Calu3 (cell line): ENCODE measurements around the gene BUB1B. TPM values are rescaled to one million over a fixed set of nuclear protein-coding genes. Genes with fewer than 3 reads are reported as not detected.
"Not testable (repeated sequence)": the region's sequence is repeated elsewhere in the genome, so short reads cannot be mapped to it uniquely, and the experiment has no call there.

Experiments
- BruUV-seq: library from RNA; stranded (reverse); fragments of 400-500 nt; replicated peaks from 2 replicates; lab custom pipeline; 2021; lab: Mats Ljungman, UMichigan
- CTCF ChIA-PET: fragments of 300-600 bp; sonication (Branson Sonifier 250); formaldehyde crosslinking; loops from one replicate; lab custom pipeline; 2022; ENCODE audit warnings: antibody characterized with exemption; lab: Charles Lee
- DNase-seq: peaks from one replicate; pipeline ENCODE4 v3.0.0; 2022
- H3K27ac Mint-ChIP-seq: one replicate; pipeline ENCODE4 v1.8.0; 2022; ENCODE audit warnings: mixed read lengths; ENCODE audit not compliant: unreplicated experiment
- H3K27me3 Mint-ChIP-seq: one replicate; pipeline ENCODE4 v1.8.0; 2022; ENCODE audit warnings: mixed read lengths; ENCODE audit not compliant: unreplicated experiment
- H3K36me3 Mint-ChIP-seq: one replicate; pipeline ENCODE4 v1.8.0; 2022; ENCODE audit warnings: mild to moderate bottlenecking, moderate library complexity, mixed read lengths; ENCODE audit not compliant: insufficient read depth, unreplicated experiment
- H3K4me1 Mint-ChIP-seq: one replicate; pipeline ENCODE4 v1.8.0; 2022; ENCODE audit warnings: mild to moderate bottlenecking, low read depth, mixed read lengths; ENCODE audit not compliant: unreplicated experiment
- H3K4me3 Mint-ChIP-seq: one replicate; pipeline ENCODE4 v1.8.0; 2022; ENCODE audit warnings: mild to moderate bottlenecking, low read depth, moderate library complexity, mixed read lengths; ENCODE audit not compliant: unreplicated experiment
- H3K9me3 Mint-ChIP-seq: one replicate; pipeline ENCODE4 v1.8.0; 2022; ENCODE audit warnings: low read depth, mixed read lengths; ENCODE audit not compliant: unreplicated experiment
- intact Hi-C: fragments of 100-400 bp; cut with micrococcal nuclease; formaldehyde crosslinking; loops from one replicate; pipeline ENCODE4 v1.10.0; 2022; ENCODE audit not compliant: unreplicated experiment
- total RNA-seq: library from RNA; stranded (reverse); gene quantifications from 2 replicates; pipeline ENCODE4 v1.2.3, GENCODE V29; 2022
- TF ChIP-seq, protein P1 (sequence below): fragments of 200-600 bp; IDR thresholded peaks from one replicate; pipeline ENCODE4 v1.8.0; 2022; ENCODE audit warnings: antibody characterized with exemption; ENCODE audit not compliant: unreplicated experiment

BUB1B gene
- total RNA-seq, 1 experiment from 2014 or later, result 41.8 TPM

DNA sequence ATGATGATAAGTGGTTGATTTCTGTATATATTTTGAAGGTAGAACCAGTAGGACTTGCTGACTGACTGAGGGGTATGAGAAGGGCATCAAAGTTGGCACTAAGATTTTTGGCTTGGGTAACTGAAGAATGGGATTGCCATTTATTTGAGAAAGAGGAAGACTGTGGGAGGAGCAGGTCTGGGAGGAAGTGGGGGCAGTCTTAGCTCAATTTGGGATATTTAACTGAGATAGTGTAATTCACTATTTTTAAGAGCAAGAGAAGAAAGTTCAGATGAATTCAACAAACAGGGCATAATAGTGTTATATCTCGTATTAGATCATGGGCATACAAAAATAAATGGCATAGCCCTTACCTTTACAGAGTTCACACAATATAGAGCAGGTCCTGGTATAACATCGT is 1.7 kb downstream of the BUB1B start:
- intact Hi-C loops, result loop anchor here (5.0 kb wide), 2 partner anchors 55 to 115 kb away; partner anchors contain the start of gene BMF
- no peaks in the 10 kb centered on the region for H3K4me1 Mint-ChIP-seq
- BruUV-seq, result no TSS peak
- no peak for DNase-seq
- TF ChIP-seq, protein P1, sequence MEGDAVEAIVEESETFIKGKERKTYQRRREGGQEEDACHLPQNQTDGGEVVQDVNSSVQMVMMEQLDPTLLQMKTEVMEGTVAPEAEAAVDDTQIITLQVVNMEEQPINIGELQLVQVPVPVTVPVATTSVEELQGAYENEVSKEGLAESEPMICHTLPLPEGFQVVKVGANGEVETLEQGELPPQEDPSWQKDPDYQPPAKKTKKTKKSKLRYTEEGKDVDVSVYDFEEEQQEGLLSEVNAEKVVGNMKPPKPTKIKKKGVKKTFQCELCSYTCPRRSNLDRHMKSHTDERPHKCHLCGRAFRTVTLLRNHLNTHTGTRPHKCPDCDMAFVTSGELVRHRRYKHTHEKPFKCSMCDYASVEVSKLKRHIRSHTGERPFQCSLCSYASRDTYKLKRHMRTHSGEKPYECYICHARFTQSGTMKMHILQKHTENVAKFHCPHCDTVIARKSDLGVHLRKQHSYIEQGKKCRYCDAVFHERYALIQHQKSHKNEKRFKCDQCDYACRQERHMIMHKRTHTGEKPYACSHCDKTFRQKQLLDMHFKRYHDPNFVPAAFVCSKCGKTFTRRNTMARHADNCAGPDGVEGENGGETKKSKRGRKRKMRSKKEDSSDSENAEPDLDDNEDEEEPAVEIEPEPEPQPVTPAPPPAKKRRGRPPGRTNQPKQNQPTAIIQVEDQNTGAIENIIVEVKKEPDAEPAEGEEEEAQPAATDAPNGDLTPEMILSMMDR, result no peak
- no peak overlapping the region for H3K27ac Mint-ChIP-seq
- H3K9me3 Mint-ChIP-seq, result no peaks in the 10 kb centered on the region
- no peaks in the 10 kb centered on the region for H3K27me3 Mint-ChIP-seq
- no peak overlapping the region for H3K4me3 Mint-ChIP-seq
- CTCF ChIA-PET, result interaction anchor here (1.9 kb wide), 1 partner anchor 56 kb away, joined by 7 read pairs; no protein-coding TSS in a partner anchor
- peaks cover 5% of the 10 kb centered on the region for H3K36me3 Mint-ChIP-seq

DNA sequence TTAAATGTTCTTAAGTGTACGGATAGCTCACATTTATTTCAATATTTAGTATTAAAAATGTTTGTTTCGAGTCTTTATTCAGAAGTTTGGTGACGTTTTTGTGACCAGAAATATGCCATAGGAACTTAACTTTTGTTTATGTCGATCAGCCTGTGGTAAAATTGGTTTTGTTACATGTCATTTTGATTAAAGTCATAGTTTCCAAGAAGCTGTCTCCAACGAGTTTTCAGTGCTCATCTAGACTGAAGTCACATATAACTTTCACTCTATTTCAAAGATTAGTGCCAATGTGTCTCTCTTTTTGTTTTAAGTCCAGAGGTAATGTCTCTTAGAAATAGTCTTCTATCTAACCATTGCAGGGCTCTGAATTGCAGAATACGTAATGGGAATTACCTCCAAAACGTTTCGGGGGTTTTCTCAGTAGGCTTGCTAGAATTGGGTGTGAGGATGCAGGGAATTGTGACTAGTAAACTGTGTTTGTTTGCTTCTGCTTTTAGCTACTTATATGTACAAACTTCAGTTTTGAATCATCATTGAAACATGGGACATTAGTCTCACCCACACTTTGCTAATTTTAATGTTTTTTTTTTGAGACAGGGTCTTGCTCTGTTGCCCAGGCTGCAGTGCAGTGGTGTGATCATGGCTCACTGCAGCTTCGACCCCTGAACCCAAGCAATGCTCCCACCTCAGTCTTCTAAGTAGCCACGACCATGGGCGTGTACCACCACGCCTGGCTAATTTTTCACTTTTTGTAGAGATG is 3.0 kb downstream of the BUB1B start:
- CTCF ChIA-PET, result no interaction called here
- H3K27ac Mint-ChIP-seq, result no peak overlapping the region
- H3K27me3 Mint-ChIP-seq, result no peaks in the 10 kb centered on the region
- intact Hi-C loops, result loop anchor here (5.0 kb wide), 2 partner anchors 57 to 117 kb away; partner anchors contain the start of gene BMF
- TF ChIP-seq, protein P1, result no peak
- no peak overlapping the region for H3K4me3 Mint-ChIP-seq
- peaks cover 5% of the 10 kb centered on the region for H3K36me3 Mint-ChIP-seq
- DNase-seq, result no peak
- peaks cover 6% of the 10 kb centered on the region for H3K4me1 Mint-ChIP-seq
- no peaks in the 10 kb centered on the region for H3K9me3 Mint-ChIP-seq
- no TSS peak for BruUV-seq

DNA sequence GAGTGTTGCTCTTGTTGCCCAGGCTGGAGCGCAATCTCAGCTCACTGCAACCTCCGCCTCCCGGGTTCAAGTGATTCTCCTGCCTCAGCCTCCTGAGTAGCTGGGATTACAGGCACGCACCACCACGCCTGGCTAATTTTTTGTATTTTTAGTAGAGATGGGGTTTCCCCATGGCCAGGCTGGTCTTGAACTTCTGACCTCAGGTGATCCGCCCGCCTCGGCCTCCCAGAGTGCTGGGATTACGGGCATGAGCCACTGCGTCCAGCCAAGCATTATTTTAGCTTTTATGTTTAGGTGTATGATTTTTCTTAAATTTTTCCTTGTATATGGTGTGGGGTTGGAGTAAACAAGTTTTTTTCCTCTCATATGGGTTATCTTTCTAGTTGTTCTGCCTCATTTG is 6.5 kb downstream of the BUB1B start:
- H3K4me1 Mint-ChIP-seq, H3K36me3 Mint-ChIP-seq, BruUV-seq, DNase-seq, intact Hi-C loops, H3K27ac Mint-ChIP-seq, H3K4me3 Mint-ChIP-seq, H3K27me3 Mint-ChIP-seq, H3K9me3 Mint-ChIP-seq: not testable (repeated sequence)
- CTCF ChIA-PET, result interaction anchor here (0.6 kb wide), 1 partner anchor 29 kb away, joined by 3 read pairs; no protein-coding TSS in a partner anchor

DNA sequence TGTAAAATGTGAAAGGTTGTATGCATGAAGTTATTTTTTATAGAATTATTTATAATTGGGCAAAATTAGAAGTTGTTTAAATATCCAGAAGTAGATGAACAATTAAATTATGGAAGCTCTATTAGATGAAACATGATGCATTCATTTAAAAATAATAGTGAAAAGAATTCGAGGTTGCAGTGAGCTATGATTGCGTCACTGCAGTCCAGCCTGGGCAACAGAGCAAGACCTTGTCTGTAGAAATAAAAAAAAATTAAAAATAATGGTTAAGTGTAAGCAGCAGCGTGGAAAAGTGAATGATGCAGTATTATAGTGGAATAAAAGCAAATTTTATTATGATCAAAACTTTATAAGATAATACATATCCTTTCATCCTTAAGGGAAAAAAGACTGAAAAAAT is 14.3 kb downstream of the BUB1B start:
- intact Hi-C loops, result no loop called here

More for the DNA sequence above, 14.3 kb downstream of the BUB1B start:
- no peak for DNase-seq
- TF ChIP-seq, protein P1, result no peak
- Mint-ChIP-seq H3K4me1 (no peaks in the 10 kb centered on the region), H3K27ac (no peak overlapping the region), H3K9me3 (no peaks in the 10 kb centered on the region), H3K4me3 (no peak overlapping the region), H3K36me3 (peaks cover 5% of the 10 kb centered on the region), H3K27me3 (no peaks in the 10 kb centered on the region)
- no TSS peak for BruUV-seq
- CTCF ChIA-PET, result no interaction called here
